ENCODE data around the gene UPF3A. TPM values are rescaled to one million over a fixed set of nuclear protein-coding genes. Genes with fewer than 3 reads are reported as not detected.
"Not testable (repeated sequence)": the region's sequence is repeated elsewhere in the genome, so short reads cannot be mapped to it uniquely, and the experiment has no call there.

The UPF3A gene
- polyA plus RNA-seq, 3 donors, result 91.9 to 105 (median 103) TPM

DNA sequence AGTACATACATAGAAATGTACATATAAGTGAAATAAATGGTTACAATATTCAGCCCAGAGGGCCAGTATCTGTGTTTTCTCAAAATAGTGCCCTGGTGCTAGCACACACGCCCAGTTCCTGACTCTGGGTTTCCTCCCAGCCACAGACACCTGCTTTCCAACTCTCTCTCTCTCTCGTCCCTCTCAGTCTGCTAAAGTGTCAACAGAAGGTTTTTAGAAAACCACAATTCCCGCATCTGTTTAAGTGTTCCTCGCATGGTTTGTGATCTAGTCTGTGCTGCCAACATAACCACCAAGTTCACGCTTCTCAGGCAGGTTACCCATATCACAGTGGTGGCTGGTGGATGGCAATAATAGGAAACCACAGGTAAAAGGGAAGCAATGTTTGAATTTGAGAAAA, 17.8 kb upstream of the UPF3A start:
- DNase-seq (ENCODE audit: low read depth in 3 of 3, low spot score in 2 of 3), result no peak

DNA sequence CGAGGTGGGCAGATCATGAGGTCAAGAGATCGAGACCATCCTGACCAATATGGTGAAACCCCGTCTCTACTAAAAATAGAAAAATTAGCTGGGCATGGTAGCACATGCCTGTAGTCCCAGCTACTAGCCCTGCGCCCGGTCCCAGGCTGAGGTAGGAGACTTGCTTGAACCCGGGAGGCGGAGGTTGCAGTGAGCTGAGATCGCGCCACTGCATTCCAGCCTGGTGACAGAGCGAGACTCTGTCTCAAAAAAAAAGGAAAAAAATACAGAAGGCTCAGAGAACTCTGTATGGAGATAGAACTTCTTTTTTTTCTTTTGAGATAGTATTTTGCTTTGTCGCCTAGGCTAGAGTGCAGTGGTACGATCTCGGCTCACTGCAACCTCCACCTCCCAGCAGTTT, 17.1 kb upstream of the UPF3A start:
- DNase-seq (ENCODE audit: low read depth in 3 of 3, low spot score in 2 of 3), result not testable (repeated sequence)

DNA sequence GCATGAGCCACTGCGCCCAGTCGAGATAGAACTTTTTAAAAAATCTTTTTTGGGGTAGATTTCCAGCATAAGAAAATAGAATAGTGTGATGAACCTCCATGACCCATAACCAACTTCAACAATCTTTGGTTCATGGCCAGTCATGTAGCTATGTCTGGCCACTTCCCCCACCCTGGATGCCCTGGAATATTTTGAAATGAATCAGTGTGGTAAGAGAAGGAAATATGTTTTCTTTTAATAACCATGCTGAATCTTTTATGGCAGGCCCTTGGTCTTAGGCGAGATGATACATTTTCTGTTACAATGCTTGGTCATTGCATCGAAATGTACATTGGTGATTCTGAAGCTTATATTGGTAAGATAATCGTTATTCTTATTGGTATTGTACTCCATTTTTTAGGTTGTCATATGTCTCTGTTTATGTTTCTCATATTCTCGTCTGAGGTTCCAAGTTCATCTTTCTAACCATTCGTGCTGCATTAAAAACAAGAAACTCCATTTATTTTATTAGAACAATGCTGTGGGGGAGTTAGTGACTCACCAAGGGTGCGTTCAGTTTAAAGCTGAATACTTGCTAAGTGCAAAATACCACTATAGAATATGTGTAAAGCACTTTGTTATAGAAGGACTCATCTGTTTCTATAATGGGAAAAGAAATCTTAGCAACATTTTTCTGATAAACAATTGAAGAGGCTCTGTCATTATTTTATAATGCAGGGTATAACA, 16.4 kb upstream of the UPF3A start:
- DNase-seq (ENCODE audit: low read depth in 3 of 3, low spot score in 2 of 3), result no peak

DNA sequence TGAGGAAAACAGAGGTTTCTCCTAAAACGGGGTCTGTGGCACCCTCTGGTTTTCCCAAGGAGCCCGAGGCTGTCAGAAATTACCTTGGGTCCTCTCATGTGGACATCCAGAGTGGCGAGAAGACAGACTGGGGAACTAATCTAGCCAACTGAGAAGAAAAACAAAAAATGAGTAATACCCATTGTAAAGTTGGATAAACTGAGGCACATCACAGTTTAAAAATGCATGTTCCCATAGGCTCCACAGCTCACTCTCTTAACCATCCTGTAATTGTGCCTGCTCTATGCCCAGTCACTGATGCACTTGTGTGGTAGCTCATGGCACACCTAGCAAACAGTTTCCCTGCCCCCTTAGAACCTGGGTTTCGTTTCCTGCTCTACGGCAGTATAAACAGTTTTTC, 15.2 kb upstream of the UPF3A start:
- no peak for DNase-seq (ENCODE audit: low read depth in 3 of 3, low spot score in 2 of 3)

DNA sequence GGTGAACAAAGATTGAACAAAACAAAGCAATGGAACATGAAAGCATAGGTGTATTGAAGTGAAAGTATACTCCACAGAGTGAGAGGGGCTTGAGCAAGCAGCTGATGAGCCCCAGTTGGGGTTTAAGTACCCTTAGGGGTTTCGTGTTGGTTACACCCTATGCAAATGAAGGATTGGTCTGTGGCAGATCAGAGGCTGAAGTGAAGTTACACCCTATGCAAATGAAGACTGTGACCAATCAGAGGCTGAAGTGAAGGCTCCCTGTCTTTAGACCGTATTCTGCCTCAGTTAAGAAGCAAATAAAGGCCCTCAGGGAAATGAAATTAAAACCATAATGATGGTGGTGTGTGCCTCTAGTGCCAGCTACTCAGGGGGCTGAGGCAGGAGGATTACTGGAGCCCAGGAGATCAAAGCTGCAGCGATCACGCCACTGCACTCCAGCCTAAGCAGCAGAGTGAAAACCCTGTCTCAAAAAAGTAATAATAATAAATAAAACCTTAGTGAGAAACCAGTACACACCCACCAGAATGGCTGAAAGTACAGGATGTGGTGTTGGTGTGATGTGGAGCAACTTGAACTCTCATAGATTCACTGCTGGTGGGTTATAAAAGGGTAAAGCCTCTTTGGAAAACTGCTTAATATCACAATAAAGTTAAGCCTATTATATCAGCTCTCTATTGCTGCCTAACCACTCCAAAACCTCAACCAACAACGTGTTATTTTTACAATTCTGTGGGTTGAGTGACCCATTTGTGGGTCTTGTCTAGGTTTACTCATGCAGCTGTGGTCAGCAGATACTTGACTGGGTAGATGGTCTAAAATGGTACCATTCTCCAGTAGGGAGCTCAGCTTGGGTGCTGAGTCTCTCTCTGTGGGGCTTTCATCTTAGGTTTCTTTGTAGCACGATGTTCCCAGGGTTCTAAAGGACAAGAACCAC, 12.8 kb upstream of the UPF3A start:
- DNase-seq (ENCODE audit: low read depth in 3 of 3, low spot score in 2 of 3), result no peak

DNA sequence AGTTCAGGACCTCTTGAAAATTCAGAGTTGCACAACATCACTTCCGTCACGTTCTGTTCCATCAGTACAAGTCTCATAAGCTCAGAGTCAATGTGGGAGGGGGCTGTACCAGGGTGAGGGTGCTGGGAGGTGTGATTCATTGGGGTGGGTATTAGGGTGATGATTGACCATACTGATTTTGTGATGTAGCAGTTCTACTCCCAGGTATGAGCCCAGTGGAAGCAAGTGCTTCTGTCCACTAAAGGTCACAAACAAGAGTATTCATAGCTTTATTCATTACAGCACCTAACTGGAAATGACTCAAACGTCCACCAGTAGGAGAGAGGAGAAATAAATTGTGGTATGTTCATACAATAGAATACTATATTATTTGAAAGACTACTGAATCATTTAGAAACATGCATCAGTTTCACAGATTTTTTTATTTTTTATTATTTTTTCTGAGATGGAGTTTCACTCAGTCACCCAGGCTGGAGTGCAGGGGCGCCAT, 12.1 kb upstream of the UPF3A start:
- DNase-seq (ENCODE audit: low read depth in 3 of 3, low spot score in 2 of 3), result no peak

DNA sequence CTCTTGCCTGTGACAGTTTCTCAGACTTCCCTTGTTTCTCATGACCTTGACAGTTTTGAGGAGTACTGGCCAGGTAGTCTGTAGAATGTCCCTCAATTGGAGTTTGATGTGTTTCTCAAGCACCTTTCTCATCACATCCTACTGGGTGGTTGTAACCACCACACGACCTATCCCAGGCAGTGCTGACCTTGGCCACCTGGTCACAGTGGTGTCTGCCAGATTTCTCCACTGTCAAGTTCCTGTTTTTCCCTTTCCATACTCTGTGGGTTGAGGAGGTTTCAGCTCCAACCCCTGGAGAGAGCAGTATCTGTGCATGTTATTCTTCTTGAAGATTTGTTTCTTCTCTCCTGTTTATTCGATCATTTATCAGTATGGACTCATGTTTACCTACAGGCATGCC, 8.4 kb upstream of the UPF3A start:
- no peak for DNase-seq (ENCODE audit: low read depth in 3 of 3, low spot score in 2 of 3)

DNA sequence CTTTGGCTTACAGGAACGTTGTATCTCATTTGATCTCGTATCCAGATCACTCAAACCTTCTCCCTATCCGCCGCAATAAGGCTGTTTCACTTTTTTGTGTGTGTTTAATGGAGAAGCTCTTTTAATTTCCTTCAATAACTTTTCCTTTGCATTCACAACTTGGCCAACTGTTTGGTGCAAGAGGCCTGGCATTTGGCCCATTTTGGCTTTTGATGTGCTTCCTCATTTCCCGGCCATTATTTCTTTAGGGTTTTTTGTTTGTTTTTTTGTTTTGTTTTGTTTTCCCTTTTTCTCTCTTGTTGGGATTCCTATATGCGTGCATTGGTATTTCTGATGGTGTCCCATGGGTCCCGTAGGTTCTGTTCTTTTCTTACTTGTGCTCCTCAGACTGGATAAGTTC, 6.1 kb upstream of the UPF3A start:
- DNase-seq (ENCODE audit: low read depth in 3 of 3, low spot score in 2 of 3), result no peak

DNA sequence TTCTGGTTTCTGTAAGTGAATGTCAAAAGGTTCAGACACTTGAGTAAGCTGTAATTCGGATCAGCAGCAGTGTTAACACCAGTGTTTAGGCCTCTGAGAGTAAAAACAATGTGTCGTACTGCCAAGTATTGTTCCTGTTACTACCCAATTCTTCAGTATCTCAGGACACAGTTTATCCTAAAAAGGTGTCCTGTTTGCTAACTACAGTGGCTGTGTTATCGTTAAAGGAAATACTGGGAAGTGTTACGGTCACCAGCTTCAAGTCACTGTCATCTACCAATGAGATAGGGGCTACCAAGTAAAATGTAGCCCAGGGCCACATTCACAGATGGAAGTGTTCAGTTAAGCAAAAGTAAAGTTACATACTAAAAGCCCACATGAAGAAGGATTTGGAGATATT, 2.3 kb upstream of the UPF3A start:
- DNase-seq (ENCODE audit: low read depth in 3 of 3, low spot score in 2 of 3), result no peak

DNA sequence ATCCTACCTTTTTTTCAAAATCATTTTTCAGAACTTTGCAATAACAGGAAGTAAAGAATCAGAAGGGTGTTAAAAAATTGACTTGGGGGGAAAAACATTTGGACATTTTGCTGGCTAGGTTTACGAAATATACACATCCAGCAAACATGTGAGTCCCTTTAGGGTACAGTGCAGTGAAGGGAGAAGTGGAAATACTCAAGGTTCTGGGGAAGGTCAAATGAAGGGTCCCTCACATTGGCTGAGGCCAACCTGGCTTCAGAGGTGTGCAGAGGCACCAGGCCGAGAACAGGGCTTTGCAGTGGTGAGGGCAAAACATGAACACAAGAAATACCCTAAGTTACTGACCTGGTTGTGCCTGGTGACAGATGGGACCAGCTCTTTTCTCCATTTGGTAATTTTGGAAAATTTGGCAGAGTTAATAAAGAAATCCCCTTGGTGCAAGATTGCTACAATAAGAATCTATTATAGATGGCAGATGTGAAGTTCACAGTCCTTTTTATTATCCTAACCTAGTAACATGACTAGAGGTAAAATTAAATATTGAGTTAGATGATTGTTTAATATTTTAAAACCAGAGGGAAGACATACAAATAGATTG, 1.5 kb upstream of the UPF3A start:
- DNase-seq (ENCODE audit: low read depth in 3 of 3, low spot score in 2 of 3), result no peak

DNA sequence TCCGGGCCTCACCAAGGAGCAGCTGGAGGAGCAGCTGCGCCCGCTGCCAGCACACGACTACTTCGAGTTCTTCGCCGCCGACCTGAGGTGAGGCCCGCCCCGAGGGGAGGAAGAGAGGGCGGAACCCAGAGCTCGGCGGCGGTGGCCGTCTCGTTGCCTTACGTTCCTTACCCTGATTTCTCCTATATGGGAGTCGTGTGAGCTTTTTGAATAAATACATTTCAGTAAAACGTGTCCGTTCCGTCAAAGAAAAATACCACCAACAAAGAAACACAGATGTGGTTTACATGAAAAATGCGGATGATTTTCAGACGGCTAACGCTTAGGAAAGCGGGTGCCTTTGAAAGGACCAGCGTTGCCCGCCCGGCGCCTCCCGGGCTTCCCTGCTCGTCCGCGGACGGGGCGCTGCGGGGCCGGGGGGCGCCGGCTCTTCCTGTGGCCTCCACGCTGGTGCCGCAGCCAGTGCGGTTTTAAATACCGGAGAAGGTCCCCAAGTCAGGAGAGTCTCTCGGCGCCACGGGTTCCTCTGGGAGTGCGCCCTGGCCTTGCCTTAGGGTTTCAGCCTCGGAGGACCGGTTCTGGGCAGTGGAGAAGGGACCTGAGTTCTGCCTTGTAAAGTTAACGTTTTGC, 755 bp downstream of the UPF3A start:
- DNase-seq (ENCODE audit: low read depth in 3 of 3, low spot score in 2 of 3), result peak; percentile 57 to 76 (median 57)

DNA sequence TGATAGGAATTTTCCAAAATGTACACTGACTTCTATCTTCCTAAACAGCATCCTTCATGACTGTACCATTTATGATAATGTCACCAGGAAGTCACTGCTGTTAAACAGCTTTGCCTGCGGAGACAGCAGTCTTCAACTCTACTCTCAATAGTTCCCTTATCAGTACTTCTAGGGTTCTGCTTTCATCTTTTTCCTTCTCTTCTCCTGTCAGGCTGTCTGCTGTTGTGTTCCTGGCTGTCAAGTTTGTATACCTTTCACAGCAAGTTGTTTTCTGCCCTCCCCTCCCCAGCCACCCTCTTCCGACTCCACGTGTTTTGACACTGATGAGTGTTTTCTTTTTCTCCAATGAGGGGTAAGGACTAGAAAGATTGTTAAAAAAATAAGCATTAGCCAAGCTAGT, 2.2 kb downstream of the UPF3A start:
- no peak for DNase-seq (ENCODE audit: low read depth in 3 of 3, low spot score in 2 of 3)

DNA sequence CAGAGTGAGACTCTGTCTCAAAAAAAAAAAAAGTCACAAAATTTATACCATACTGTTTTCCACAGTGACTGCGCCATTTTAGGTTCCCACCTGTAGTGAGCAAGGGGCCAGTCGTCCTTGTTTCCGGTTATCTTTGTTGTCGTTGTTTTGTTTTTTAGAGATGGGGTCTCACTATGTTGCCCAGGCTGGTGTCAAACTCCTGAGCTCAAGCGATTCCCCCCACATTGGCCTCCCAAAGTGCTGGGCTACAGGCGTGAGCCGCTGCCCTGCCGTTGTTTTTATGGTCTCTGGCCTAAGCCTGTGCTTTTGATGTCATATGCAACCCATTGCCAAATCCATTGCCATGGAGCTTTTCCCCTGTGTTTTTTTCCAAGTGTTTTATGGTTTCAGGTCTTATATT, 3.3 kb downstream of the UPF3A start:
- no peak for DNase-seq (ENCODE audit: low read depth in 3 of 3, low spot score in 2 of 3)

DNA sequence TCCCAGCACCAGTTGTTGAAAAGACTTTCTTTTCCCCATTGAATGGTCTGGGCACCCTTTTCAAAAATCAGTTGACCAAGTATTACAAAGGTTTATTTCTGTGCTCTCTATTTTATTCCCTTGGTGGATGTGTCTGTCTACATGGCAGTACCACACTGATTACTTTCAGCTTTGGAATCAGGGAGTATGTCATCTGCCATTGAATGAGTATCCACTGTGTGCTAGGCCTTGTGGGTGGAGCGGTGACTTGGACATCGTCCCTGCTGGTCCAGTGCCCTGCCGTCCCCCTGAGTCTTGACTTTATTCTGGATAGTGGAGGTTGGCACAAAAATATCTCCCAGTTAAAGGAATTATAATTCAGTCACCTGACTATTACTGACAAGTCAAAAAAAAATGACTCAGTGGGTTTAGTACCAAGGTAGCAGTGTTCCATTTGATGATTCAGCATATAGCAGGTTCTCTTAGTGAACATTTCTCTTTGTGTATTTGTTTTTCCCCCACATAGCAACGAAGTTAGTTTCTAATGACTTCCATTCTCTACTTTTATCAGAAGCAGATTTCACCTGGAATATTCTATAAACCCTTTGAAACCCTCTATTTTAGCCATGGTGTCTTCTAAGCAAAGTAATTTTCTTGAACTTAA, 3.9 kb downstream of the UPF3A start:
- DNase-seq (ENCODE audit: low read depth in 3 of 3, low spot score in 2 of 3), result no peak

DNA sequence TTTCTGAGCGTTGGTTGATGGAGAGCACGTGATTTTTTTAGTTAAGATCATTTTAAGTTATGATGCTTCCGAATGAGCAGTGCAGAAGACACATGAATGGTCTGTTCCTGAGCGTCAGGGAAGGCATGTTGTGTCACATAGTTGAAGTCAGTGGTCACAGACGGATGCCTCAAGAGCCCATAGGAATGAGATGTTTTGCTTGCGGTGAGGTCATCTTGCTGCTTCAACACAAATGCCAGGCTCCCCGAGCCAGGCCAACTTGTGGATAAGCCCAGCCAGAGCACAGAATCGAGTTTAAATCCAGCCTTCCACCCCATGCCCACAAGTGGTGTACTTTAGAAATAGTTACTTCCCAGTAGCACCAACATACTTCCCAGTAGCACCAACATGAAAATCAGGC, 5.4 kb downstream of the UPF3A start:
- DNase-seq (ENCODE audit: low read depth in 3 of 3, low spot score in 2 of 3), result no peak

DNA sequence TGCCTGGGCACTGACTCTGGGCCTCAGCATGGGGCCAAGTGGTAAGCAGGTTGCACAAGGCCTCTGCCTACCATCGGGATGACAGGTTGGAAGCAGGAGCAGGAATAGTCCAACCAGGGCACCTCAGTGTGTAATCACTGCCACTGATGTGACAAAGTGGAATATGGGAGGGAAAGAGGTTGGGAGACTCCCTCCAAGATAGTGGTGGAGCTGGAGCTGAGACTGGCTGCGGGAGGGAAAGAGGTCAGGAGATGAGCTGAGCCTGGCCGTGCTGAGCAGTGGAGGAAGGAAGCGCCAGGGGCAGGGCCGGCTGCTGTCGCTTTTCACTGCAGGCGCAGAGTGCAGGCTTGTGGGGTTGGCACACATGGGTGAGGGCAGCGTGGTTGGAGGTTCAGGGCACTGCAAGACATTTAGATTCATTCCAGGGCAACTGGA, 6.8 kb downstream of the UPF3A start:
- no peak for DNase-seq (ENCODE audit: low read depth in 3 of 3, low spot score in 2 of 3)

DNA sequence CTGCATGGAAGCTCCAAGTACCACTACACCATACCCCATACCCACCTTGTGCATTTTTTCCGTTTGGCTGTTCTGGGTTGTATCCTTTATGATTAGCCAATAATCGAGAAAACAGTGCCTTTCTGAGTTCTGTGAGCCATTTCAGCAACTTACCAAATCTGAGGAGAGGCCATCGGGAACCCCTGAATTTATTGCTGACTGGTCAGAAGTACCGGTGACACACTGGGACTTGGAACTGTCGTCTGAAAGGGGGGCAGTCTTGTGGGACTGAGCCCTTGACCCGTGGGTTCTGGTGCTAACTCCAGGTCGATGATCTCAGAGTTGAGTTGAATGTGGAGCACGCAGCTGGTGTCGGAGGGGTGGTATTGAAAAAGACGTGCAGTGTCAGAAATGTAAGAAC, 15.0 kb downstream of the UPF3A start:
- no peak for DNase-seq (ENCODE audit: low read depth in 3 of 3, low spot score in 2 of 3)

DNA sequence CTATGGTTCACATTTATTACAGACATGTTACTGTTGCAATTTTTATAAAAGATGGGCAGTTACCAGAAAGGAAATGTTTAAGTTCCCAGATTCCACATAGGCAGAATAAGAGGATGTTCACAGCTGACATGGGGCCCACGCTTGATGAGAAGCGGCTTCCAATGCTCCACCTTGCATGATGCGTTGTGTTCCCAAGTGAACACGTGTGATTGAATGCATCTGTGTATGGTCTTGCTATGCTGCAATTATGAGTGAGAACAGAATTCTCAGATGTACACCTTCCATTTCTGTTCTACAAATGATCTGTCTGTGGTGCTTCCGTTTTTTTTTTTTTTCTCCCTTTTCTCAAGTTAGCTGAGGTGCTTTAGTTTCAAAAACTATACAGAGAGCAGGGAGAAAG, 15.5 kb downstream of the UPF3A start:
- no peak for DNase-seq (ENCODE audit: low read depth in 3 of 3, low spot score in 2 of 3)

DNA sequence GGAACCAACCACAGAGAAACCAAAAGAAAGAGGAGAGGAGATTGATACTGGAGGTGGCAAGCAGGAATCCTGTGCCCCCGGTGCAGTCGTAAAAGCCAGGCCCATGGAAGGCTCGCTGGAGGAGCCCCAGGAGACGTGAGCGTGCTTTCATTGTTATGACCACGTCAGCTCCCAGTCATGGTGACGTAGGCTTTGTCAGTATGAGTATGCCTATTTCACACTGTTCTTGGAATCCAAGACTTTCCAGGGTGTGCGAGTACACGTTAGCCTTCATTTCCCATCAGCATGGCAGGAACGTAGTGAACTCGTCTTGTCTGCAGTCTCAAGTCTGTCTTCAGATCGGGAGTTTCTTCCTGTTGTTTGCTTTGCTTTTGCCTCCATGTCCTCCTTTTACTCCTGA, 17.5 kb downstream of the UPF3A start:
- DNase-seq (ENCODE audit: low read depth in 3 of 3, low spot score in 2 of 3), result no peak

DNA sequence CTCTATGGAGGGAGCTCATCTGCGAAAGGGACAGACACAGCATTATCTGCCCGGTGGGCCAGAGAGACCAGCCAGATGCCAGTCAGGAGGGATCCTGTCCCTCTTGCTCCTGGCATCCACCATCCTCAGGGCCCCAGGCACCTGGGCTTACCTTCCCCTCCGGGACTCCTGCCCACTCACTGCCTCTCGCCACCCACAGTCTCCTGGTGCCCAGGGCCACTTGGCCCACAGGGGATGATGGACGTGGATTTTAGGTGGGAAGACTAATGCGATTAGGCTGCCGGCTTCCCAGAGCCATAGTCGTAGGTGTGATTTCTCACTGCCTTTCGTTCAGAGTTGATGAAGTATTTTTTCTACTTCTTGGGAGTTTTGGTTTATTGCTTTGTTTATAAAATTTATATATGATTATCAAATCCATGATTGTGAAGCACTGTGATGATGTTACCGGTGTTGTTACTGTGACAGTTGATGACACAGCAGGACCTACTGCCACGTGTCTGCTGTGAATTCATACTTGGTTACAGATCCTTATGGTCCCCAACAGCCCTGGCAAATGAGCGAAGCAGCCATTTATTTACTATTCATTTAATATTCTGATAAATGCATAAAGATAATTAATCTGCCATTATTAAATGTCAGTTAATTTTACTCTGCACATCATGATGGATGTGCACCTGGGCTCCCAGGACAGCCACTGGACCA, 18.4 kb downstream of the UPF3A start:
- no peak for DNase-seq (ENCODE audit: low read depth in 3 of 3, low spot score in 2 of 3)
